Superior temporal gyrus (tissue), 1 donor: ENCODE measurements around the gene PDP2.
A peak's percentile ranks its signal among the peaks of the same experiment; 100 is the strongest.
"Not testable (repeated sequence)": the region's sequence is repeated elsewhere in the genome, so short reads cannot be mapped to it uniquely, and the experiment has no call there.

ENCODE experiments used
- DNase-seq: peaks from one replicate; pipeline ENCODE4 v3.0.0-alpha.2; 2016; ENCODE audit errors: extremely low spot score

The PDP2 gene

DNA sequence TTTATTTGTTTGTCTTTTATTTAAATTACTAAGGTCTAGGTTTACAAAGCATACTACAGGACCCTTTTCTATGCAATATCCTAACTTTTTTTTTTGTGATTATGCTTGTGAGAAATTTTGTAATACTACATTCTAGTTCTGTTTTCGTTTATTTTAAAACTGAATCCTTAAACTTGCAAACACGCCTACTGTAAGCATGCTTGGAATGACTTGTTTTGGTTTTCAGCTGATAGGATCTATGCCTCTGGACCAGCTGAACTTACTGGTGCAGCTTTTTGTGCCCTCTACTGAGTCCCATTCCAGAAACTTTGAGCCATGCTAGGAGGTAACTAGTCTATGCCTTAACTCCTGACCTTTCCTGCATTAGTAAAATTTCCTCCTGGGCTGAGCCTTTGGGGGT, 6.0 kb downstream of the PDP2 start:
- DNase-seq = no peak

DNA sequence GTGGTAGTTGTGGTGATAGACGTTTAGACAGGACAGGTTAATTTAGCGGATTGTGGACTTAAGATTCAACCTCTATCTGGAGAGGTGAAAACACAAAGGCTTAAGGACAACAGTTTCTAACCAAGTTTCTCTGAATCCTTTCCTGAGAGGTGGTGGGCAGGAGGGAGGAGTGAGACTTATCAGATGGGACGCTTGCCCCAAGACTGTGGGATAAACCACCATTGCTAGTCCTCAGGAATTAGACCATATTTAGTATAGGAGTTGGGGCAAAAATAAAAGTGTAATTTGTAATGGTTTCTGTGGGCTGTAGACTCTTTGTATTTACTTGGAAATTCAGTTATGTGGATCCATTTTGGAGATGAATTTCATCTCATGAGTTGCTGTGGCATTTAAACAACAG, 6.6 kb downstream of the PDP2 start:
- DNase-seq = no peak

DNA sequence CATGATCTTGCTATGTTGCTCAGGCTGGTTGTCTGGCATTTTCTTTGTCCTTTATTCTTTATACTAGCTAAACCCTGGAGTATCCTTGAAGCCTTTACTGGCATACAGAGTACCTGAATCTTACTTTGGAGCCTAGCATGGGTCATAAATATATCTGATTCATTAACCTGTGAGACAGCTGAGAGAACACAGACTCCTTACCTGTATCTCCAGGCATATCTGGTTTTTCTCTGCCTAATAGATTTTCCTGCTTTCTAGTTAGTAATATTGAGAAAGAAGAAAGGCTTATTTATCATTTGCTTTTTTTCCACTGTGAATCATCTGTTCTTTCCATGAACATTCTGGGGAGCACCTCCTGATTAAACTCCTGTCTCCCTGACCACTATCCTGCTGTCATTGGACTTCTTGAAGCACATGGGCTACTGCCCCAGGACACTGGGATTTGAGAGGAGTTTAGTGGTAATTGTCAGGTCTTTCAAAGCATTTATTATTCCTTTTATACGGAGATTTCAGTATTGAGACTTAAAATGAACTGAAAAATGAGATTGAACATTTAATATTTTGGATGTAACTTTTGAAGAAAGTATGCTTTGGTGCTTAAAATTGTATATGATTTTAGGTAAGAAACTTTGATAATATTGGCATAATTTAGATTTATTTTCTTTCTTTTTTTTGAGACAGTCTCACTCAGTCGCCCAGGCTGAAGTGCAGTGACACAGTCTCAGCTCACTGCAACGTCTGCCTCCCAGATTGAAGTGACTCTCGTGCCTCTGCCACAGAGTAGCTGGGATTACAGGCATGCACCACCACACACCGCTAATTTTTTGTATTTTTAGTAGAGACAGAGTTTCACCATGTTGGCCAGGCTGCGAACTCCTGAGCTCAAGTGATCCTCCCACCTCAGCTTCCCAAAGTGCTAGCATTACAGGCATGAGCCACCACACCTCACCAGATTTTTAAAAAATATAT, 8.6 kb downstream of the PDP2 start:
- no peak for DNase-seq

DNA sequence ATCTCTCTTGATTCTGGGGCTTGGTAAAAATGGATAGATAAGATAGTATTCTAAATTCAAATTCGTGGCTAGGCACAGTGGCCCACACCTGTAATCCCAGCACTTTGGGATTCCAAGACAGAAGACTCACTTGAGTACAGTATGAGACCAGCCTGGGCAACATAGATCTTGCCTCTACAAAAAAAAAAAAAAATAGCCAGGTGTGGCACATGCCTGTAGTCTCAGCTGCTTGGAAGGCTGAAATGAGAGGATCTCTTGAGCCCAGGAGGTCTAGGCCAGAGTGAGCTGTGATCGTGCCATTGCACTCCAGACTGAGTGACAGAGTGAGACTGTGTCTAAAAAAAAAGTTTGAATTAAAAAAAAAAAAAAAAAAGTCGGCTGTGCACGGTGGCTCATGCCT, 9.3 kb downstream of the PDP2 start:
- DNase-seq = no peak

DNA sequence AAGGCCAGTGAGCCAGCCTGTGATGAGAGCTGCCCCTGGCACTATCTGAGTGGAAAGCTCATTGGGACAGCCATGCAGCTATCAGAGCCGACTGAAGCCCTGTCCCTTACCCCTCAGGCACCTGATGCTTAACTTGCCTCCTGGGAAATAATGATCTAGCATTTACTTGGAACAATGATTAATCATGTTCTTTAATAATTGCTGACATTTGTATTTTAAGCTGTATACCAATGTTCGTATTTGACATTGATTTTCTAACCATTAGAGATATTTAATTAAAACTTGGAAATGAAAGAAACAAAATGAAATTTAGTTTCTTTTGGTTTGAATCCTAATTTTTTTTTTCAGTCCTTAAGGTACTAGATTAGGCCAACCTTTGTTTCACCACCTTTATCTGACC, 10.5 kb downstream of the PDP2 start:
- DNase-seq = no peak

DNA sequence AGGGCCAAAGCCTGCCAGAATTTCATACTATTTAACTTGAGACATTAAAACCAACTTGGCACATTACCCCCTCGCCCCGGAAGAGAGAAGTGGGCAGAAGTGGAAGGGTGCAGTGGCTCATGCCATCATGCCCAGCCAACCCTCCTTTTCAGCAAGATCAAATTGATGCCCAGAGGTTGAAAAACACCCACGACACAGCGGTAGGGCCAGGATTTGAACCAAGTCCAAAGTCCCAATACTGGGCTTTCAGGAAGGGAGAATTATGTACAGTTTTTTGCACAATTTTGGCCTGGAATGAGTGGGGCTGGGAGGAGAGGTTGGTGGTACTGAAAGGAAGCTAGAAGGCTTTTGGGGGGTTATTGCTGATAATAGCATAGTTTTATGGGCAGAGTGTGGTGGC, 11.0 kb downstream of the PDP2 start:
- no peak for DNase-seq

DNA sequence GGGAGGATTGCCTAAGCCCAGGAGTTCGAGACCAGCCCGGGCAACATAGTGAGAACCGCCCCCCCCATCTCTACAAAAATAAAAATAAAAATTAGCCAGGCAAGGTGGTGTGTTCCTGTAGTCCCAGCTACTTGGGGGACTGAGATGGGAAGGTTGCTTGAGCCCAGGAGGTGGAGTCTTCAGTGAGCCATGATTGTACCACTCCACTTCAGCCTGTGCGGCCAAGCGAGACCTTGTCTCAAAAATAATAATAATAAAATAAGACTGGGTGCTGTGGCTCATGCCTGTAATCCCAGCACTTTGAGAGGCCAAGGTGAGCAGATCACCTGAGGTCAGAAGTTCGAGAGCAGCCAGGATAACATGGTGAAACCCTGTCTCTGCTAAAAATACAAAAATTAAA, 11.5 kb downstream of the PDP2 start:
- no peak for DNase-seq

DNA sequence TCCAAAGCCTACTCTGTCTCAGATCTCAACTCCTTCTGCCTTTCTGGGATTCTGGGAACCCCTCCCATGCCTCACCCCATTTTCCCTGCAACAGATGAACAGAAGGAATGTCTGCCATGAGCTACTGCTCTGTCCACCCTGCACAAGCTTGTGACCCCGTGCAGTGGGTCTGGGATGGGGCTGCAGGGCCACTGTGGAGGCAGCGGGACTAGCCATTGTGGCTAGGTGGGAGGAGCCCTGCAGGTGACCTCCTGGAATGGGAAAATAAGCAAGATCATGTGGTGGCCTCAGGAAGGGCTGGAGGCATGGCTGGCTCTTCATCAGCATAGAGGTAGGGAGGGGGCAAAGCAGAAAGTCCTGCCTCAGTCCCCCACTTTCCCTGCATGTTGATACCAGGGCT, 13.7 kb downstream of the PDP2 start:
- DNase-seq = no peak

DNA sequence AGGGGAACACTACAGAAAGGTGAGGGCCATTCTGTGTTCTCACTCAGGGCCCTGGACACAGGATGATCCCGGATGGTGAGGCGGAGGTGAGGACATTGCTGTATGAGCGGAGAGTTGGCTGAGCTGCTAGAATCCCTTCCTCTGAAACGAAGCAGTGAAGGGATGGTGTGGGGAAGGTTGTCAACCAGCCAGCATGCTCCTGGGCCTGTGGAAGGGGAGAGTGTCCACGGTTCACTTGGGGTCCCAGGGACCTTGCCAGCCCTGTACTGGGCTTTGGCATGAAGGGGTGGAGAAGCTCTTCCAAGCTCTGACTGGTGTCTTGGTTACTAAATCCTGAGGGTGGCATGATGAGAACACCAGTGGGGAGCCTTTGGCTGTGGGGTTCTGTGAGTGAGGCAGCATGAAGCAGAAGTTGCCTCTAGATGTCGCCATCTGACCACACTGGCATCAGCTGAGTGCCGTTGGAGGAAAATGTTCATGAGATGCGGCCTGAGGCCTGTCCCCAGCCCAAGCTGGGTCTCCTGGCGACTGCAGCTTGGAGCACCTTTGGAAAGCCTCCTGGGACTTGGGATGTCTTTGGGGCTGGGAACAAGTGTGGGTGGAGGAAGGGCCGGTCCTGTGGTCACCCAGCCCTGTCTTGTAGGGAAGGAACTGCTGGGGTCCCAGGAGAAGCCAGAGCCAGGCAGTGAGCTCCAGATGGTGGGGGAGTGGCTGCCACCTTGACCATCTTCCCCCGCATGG, 14.8 kb downstream of the PDP2 start:
- DNase-seq = peak; percentile 86

DNA sequence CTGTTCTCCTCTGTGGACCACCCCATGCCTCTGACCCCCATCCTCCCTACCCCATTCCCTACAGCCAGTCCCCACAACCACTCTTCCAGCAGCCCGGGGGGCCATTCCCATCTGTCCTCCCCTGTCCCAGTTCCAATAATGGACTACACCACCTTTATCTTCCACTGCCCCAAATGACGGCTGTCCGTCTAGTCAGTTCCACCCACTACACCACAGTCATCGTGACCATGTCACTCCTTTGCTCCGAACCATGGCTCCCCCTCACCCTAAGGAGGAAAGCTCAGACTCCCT, 15.3 kb downstream of the PDP2 start:
- DNase-seq = no peak

DNA sequence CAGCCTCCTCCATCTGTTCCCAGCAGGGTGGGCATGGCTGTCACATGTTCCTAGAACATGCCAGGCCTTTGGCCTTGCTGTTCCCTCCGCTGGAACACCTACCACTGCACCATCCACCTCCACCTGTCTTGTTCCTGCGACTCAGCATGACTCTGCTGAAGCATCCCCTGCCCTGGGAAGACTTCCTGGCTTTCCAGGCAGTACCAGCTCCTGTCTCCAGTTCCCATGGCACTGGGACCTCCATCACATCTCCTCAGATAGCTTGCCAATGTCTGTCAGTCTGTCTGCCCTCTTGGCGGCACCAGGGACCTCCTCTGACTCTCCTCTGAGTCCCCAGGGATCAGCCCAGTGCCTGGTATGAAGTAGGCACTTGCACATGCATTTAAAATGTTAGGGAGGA, 15.7 kb downstream of the PDP2 start:
- no peak for DNase-seq

DNA sequence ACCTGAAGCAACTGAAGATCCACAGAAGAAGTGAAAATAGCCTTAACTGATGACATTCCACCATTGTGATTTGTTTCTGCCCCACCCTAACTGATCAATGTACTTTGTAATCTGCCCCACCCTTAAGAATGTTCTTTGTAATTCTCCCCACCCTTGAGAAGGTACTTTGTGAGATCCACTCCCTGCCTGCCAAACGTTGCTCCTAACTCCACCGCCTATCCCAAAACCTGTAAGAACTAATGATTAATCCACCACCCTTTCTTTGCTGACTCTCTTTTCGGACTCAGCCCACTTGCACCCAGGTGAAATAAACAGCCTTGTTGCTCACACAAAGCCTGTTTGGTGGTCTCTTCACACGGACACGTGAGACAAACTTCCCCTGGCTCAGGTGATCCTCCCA, 16.4 kb downstream of the PDP2 start:
- DNase-seq = not testable (repeated sequence)

DNA sequence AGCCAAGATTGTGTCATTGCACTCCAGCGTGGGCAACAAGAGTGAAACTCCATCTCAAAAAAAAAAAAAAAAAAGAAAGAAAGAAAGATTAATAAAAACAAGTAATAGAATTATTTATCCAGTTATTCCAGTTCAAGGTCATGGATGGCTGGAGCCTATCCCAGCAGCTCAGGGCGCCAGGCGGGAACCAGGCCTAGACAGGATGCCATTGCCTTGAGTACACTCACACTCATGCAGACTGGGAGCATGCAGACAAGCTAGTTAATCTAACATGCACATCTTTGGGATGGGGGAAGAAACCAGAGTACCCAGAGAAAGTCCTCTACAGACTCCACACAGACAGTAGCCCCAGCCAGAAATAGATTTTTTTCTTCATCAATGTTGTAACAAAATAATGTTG, 17.9 kb downstream of the PDP2 start:
- DNase-seq = no peak

DNA sequence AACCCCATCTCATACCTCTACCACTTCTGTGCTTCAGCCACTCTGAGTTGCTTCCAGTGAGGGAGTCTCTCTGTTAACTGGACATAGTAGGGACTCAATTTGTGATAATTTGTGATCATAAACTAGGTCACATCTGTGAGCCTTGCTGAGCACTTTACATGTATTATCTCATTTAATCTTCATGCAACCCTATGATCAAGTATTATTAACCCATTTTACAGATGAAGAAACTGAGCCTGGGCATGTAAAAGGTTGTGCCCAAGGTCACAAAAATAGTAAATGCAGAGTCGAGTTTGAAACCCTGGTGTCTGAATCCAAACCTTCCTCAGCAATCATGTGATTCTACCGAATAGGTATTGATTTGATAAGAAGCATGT, 18.6 kb downstream of the PDP2 start:
- no peak for DNase-seq

DNA sequence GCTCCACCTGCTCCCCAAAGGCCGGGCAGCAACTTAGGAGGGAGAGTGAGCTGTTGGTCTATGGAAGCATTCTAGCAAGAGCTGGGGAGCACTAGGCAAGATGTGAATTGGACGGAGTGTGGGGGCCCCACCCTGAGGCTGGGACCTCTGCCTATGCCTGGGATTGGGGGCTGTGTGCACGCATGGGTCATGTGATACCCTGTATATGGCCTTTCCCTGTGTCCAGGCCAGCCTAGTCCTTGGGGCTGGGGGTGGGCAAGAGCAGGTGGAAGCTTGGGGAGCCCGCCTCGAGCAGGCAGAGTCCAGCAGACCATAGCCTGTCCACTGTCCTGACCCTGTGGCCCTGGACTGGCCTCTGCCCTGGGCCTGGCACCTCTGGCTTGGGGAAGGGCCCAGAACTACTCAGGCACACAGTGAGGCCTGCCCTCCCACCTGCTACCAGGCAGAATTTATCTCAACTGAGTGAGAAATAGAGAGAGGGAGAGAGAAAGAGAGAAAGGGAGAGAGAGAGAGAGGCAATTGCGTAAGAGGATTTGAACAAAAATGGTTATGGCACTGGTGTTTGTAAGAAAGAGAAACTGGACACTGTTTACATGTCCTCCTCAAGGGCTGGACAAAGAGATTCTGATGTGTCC, 19.1 kb downstream of the PDP2 start:
- DNase-seq = no peak

DNA sequence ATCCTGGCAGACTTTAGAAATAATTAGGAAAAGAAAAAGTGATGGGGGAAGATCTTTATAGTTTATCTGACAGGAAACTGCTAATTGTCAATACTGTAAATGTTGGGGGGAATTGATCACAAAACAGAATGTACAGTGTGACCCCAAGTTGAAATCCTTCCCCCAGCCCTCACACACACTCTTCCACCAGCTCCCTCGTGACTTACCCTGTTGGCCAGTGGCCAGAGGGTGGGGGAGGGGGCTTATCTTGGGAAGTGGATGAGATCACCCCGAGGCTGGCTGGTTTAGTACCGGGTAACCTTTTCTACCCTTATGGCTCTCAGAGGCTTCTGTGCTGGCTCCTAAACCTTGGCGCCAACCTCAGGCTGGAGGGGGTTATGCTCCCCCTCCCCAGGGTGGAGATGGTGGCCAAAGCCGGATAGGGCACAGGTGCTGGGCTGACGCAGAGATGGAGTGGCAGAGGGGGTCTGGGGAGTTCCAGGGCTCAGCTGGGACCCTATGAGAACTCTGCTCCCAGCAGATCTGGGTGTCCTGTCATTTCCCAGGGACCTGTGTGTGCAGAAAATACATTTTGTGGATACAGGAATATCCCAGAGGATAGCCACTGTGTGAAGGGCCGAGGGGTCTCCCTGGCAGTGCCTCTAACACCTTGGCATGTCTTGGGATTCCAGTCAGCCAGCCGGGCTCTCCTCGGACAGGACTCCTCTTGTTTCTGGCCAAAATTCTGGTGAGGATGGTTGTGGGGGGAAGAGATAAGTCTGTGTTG, 19.8 kb downstream of the PDP2 start:
- DNase-seq = no peak

DNA sequence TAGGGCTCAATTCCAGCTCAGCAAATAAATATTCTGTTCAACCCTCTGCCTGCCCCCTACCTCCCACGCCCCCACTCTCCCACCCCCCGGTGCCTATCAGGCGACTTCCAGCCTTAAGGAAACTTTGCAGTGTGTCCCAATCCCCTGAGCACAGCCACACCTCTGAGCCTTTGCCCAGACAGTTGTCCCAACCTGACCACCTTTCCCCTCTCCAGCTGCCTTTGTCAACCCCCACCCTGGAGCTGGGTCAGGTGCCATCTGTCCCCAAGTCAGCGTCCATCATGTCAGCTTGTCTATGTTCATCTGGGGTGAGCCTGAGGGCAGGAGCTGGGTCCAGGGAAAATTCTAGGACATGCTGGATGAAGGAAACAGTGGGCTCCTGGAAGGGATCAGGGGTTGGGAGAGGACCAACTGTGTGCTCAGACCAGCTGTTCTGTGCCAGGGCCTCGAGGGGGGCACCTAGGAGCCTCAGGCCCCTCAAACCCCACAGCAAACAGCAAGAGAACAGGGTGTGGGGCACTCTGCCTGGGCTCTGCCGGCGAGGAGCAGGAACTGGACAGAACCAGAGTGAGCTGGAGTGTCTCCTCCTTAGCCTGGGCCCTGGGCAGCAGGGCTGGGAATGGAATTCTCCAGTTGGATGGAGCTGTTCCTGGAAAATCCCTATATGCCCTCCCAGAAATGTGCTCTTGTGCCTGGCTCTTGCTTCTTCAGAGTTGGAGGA, 20.6 kb downstream of the PDP2 start:
- no peak for DNase-seq

DNA sequence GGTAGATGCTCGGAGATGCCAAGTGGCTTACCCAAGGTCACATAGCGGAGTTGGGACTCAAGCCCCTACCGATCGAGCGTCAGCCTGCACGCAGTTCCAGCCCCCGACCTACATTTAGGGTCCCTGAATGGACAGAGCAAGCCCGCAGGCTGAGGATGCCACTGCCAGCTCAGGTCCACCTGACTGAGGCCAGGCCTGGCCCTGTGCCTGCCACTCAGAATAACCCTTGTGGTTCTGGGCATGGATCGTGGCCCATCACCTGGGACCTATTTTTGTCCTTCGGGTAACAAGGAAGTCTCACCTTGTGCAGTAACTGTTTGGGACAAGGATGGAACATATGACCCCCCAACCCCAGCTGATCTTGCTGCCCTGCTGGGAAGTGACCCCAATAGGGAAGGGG, 21.3 kb downstream of the PDP2 start:
- no peak for DNase-seq

DNA sequence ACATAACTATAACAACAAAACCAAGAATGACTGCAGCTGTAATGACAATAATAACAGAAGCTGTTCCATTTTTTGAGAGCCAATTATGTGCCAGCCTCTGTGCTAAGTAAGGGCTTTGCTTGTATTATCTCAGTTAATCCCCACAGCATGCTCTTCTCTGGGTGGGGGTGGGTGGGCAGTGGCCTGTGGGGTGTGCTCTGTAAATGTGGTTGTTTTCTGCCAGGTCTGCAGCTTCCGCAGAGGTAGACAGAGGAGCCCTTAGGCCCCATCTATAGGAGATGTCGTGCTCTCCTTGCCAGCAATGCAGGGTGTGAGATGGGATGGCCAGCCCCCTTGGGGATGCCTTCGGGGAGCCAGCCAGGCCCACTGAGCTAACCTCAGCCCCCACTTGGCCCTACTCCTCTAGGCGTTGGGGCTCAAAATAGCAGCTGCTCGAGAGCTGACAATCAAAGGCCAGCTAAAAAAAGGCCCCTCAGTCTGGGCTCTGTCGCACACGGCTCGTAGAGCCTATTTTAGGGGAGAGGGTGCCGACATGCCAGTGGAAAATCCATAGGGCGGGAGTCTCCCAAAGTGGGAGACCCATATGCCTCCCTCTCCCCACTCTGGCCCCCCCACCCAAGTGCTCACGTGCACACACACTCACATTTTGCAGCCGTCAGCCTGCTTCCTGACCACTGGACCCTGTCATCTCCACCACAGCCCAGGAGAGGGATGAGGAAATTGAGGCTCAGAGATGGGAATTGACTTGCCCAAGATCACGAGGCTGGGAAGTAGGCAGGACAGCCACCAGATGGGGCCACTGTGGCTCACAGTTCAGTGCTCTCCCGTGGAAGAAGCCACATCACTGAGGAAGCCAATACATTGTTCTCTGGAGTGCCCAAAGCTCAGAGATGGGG, 22.6 kb downstream of the PDP2 start:
- no peak for DNase-seq
